Fibroblast of mammary gland (primary cell): ENCODE results near the gene GABPB1.
A peak's percentile ranks its signal among the peaks of the same experiment; 100 is the strongest.

Experiments used
- DNase-seq: peaks from one replicate; pipeline ENCODE4 v3.0.0-alpha.2; 2010; ENCODE audit warnings: low read depth
- H3K4me3 ChIP-seq: 2 replicates; pipeline ENCODE4 v1.5.1; 2011; ENCODE audit warnings: low read depth, mild to moderate bottlenecking, low read length, moderate library complexity; ENCODE audit not compliant: control insufficient read depth
- TF ChIP-seq, protein P1 (sequence below): conservative IDR thresholded peaks from 2 replicates; pipeline ENCODE4 v1.5.1; 2011; ENCODE audit warnings: low read depth, low read length, inconsistent platforms; ENCODE audit not compliant: control insufficient read depth, insufficient read depth

Gene GABPB1

DNA sequence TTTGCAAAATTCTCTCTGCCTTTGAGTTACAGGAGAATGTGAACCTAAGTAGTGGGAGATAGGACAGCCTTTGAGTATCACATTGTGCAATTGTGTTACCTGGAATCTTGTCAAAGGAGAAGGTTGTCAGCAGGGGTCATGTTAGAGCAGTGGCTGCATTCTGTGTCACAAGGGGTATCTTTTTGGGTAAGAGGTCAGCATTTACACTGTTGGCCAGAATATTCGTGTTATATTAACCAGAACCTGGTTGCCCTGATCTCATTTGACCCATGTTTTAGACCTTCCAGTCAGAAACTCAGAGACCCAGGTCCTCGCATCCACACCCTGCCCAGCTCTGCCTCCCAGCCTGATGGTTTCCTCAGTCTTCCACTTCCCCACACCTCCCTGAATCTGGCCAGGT lies 116.7 kb downstream of the GABPB1 start:
- no peak for DNase-seq
- no peak overlapping the region for H3K4me3 ChIP-seq
- TF ChIP-seq, protein P1, sequence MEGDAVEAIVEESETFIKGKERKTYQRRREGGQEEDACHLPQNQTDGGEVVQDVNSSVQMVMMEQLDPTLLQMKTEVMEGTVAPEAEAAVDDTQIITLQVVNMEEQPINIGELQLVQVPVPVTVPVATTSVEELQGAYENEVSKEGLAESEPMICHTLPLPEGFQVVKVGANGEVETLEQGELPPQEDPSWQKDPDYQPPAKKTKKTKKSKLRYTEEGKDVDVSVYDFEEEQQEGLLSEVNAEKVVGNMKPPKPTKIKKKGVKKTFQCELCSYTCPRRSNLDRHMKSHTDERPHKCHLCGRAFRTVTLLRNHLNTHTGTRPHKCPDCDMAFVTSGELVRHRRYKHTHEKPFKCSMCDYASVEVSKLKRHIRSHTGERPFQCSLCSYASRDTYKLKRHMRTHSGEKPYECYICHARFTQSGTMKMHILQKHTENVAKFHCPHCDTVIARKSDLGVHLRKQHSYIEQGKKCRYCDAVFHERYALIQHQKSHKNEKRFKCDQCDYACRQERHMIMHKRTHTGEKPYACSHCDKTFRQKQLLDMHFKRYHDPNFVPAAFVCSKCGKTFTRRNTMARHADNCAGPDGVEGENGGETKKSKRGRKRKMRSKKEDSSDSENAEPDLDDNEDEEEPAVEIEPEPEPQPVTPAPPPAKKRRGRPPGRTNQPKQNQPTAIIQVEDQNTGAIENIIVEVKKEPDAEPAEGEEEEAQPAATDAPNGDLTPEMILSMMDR: no peak

DNA sequence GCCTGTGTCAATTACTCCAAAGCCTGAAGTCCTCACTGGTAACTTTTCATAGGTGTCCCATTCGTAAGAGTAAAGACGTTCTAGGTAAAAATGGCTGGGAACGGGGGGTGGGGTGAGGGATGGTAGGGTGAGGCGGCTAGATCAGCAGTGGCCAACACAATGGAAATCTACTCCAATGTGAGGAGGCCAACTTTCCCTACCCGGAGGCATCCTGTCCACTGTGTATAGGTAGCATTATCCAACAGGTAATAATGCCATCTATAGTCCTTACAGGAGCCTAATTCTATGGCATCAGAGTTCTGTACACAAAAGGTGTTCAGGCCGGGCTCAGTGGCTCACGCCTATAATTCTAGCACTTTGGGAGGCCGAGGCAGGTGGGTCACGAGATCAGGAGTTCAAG lies 118.6 kb downstream of the GABPB1 start:
- DNase-seq: no peak
- H3K4me3 ChIP-seq: no peak overlapping the region
- TF ChIP-seq, protein P1: no peak

GRCh38 chr15:50235794-50236193 lies 119.2 kb downstream of the GABPB1 start:
- peak; percentile 23 for DNase-seq
- TF ChIP-seq, protein P1: no peak

GRCh38 chr15:50234764-50235163 lies 120.2 kb downstream of the GABPB1 start:
- no peak overlapping the region for H3K4me3 ChIP-seq
- TF ChIP-seq, protein P1: no peak
- no peak for DNase-seq

More at GRCh38 chr15:50235794-50236193, 119.2 kb downstream of the GABPB1 start:
- no peak overlapping the region for H3K4me3 ChIP-seq

GRCh38 chr15:50233192-50233736 lies 121.7 kb downstream of the GABPB1 start:
- TF ChIP-seq, protein P1: no peak
- DNase-seq: no peak
- no peak overlapping the region for H3K4me3 ChIP-seq

DNA sequence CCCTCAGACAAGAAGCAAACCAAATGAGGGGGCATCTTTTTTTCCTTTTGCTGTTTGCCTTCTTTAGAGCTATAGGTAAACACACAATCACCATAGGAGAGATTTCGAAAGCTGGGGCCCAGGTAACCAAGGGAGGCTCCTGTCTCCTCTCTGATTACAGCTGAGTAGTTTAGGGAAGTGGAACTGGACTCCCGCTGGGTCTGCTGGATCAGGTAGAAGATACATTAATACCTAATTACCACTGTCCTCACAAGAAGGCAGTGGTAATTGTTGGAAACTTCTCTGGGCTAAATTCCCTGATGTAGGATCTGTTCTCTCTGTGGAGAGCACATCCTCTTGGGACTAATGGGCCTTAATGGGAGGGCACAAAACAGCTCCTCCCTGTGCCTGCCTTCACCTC lies 122.2 kb downstream of the GABPB1 start:
- no peak overlapping the region for H3K4me3 ChIP-seq
- no peak for DNase-seq
- TF ChIP-seq, protein P1: no peak

- no peak overlapping the region for H3K4me3 ChIP-seq
- TF ChIP-seq, protein P1: no peak
- DNase-seq: no peak
Measured at GRCh38 chr15:50231761-50232160, 123.2 kb downstream of the GABPB1 start.
